ENCODE results near the gene NPEPL1.

DNA sequence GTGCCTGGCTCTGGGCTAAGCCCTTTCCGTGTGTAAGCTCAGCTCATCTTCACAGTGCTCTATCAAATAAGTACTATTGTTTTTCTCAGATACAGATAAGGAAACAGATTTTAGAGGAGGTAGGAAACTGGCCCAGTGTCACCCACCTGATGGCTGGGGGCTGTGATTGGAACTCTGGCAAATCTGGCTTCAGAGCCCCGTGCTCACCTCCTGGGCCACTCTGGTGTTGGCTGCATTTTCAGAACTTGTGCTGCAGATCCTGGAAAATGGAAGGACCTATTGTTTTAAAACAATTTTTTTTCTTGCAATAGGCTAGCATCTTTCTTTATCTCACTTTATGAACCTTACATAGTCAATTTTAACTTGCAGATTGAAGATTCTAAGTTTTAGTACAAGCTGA, 35.8 kb upstream of the NPEPL1 start:
- TF ChIP-seq EZH2 (IDR thresholded peaks at IDR 0.05; ENCODE audit: insufficient read depth, poor library complexity, severe bottlenecking): no peak
- TF ChIP-seq EZH2phosphoT487 (IDR thresholded peaks at IDR 0.05; ENCODE audit: insufficient read depth, low read depth): no peak
